H1 (cell line): ENCODE data around the gene VPS35L.

Source experiments
- CEBPB ChIP-seq: IDR thresholded peaks from 2 replicates; pipeline ENCODE4 v1.6.1; 2012; ENCODE audit warnings: low read depth, low read length
- FOSL1 ChIP-seq: IDR thresholded peaks from 2 replicates; pipeline ENCODE4 v1.6.1; 2011; ENCODE audit warnings: mild to moderate bottlenecking, low read depth, low read length, moderate library complexity; ENCODE audit not compliant: insufficient read depth
- GABPA ChIP-seq: IDR thresholded peaks from 2 replicates; pipeline ENCODE4 v1.6.1; 2011; ENCODE audit warnings: mild to moderate bottlenecking, low read length, moderate library complexity, borderline replicate concordance; ENCODE audit not compliant: insufficient read depth
- RAD21 ChIP-seq, 2 experiments: IDR thresholded peaks in 1 of 2; conservative IDR thresholded peaks in 1 of 2; 2 replicates each; pipeline ENCODE4 v1.6.1; 2011; ENCODE audit warnings: low read depth in 2 of 2, low read length in 2 of 2, improper control_type of control experiment in 1 of 2, inconsistent platforms in 1 of 2, mild to moderate bottlenecking in 1 of 2, moderate library complexity in 1 of 2
- SIN3A ChIP-seq, 2 experiments: IDR thresholded peaks in 1 of 2; conservative IDR thresholded peaks in 1 of 2; 2 replicates each; pipeline ENCODE4 v1.6.1; 2011 to 2012; ENCODE audit warnings: low read length in 2 of 2, improper control_type of control experiment in 1 of 2, low read depth in 1 of 2, mild to moderate bottlenecking in 1 of 2
- TF ChIP-seq, protein P1 (sequence below), 3 experiments: IDR thresholded peaks; 1 replicate in 2 of 3; 2 replicates in 1 of 3; pipeline versions ENCODE4 v1.5.1 to v1.6.1; 2011; ENCODE audit warnings: low read length in 3 of 3, mild to moderate bottlenecking in 3 of 3, inconsistent platforms in 2 of 3, low read depth in 1 of 3, moderate library complexity in 1 of 3; ENCODE audit not compliant: insufficient read depth in 1 of 3; ENCODE audit errors: control extremely low read depth in 1 of 3
- TF ChIP-seq, protein P2 (sequence below): IDR thresholded peaks from 2 replicates; pipeline ENCODE4 v1.6.1; 2012; ENCODE audit warnings: low read length, inconsistent platforms

DNA sequence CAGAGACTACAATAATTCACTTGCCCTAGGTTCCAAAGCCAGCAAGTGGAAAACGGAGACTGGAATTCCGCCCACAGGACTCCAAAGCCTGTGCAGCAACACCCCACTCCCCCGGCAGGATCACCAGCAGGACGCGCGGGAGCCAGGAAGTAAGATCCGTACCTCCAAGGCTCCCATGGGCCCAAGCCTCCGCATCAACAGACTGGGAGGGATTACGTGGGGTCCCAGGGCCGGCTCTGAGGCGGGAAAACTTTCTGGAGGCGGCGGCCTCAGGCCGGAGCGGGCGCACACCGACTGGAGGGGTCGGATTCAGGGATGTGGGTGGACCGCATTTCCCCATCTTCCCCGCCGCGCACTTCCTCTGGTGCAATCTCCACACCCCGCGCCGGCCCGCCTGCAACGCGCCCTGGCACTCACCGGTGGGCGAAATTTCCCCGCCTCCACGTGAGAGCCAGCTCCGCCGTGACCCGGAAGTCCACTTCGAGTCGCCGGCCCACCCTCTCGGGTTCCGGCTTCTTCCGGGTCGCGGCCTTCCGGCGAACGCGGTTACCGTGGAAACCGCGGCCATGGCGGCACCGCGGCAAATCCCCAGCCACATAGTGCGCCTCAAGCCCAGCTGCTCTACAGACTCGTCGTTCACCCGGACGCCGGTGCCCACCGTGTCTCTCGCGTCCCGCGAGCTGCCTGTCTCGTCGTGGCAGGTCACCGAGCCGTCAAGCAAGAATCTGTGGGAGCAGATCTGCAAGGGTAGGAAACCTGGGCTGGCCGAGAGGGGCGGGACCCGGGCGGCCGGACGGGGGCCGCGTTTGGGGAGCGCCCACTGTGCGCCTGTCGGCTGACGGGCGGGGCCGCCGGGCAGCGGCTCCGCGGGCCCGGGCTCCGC, 162.5 kb downstream of the VPS35L start, which contains the start of the genes IQCK and KNOP1:
- peak in 1 of 2 experiments; percentile 0; a peak in 1 of 4 replicates for TF ChIP-seq RAD21 (IDR thresholded peaks at IDR 0.05 in 1 of 2, conservative IDR thresholded peaks at IDR 0.05 in 1 of 2; ENCODE audit: low read depth in 2 of 2, low read length in 2 of 2)
- TF ChIP-seq CEBPB, result no peak
- TF ChIP-seq, protein P1, sequence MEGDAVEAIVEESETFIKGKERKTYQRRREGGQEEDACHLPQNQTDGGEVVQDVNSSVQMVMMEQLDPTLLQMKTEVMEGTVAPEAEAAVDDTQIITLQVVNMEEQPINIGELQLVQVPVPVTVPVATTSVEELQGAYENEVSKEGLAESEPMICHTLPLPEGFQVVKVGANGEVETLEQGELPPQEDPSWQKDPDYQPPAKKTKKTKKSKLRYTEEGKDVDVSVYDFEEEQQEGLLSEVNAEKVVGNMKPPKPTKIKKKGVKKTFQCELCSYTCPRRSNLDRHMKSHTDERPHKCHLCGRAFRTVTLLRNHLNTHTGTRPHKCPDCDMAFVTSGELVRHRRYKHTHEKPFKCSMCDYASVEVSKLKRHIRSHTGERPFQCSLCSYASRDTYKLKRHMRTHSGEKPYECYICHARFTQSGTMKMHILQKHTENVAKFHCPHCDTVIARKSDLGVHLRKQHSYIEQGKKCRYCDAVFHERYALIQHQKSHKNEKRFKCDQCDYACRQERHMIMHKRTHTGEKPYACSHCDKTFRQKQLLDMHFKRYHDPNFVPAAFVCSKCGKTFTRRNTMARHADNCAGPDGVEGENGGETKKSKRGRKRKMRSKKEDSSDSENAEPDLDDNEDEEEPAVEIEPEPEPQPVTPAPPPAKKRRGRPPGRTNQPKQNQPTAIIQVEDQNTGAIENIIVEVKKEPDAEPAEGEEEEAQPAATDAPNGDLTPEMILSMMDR (IDR thresholded peaks at IDR 0.05; ENCODE audit: control extremely low read depth in 1 of 3, insufficient read depth in 1 of 3, low read depth in 1 of 3, low read length in 3 of 3), result no peak
- TF ChIP-seq FOSL1, result no peak
- peak; percentile 77 to 98; a peak in 3 of 4 replicates for TF ChIP-seq SIN3A (conservative IDR thresholded peaks at IDR 0.05 in 1 of 2, IDR thresholded peaks at IDR 0.05 in 1 of 2; ENCODE audit: low read depth in 1 of 2, low read length in 2 of 2)
- TF ChIP-seq, protein P2, sequence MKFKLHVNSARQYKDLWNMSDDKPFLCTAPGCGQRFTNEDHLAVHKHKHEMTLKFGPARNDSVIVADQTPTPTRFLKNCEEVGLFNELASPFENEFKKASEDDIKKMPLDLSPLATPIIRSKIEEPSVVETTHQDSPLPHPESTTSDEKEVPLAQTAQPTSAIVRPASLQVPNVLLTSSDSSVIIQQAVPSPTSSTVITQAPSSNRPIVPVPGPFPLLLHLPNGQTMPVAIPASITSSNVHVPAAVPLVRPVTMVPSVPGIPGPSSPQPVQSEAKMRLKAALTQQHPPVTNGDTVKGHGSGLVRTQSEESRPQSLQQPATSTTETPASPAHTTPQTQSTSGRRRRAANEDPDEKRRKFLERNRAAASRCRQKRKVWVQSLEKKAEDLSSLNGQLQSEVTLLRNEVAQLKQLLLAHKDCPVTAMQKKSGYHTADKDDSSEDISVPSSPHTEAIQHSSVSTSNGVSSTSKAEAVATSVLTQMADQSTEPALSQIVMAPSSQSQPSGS, result no peak
- peak; percentile 95 for TF ChIP-seq GABPA
